Activated CD8-positive, alpha-beta T cell treated with anti-CD3 and anti-CD28 coated beads, Interleukin-2, amount 10 ng/mL, durations not matched to agents 7 days and 5 days (primary cell): ENCODE data around the gene NRXN3. TPM values are rescaled to one million over a fixed set of nuclear protein-coding genes. Genes with fewer than 3 reads are reported as not detected.

Experiments
- ATAC-seq: fragments of 150-1000 bp; cut with Tn5 transposase; one replicate; pipeline ENCODE4 v1.10.0; 2021; ENCODE audit warnings: moderate library complexity
- CTCF ChIA-PET: fragments of 350-600 bp; sonication (Branson Sonifier 250); formaldehyde crosslinking; loops from one replicate; lab custom pipeline; 2021; ENCODE audit warnings: antibody characterized with exemption; lab: Charles Lee
- POLR2A ChIA-PET: fragments of 350-600 bp; sonication (Branson Sonifier 250); formaldehyde crosslinking; loops from one replicate; lab custom pipeline; 2021; ENCODE audit warnings: antibody characterized with exemption; lab: Charles Lee
- DNase-seq: peaks from one replicate; pipeline ENCODE4 v3.0.0-alpha.2; 2020
- H3K27ac Mint-ChIP-seq: one replicate; pipeline ENCODE4 v1.8.0; 2021; ENCODE audit warnings: mild to moderate bottlenecking, mixed read lengths
- H3K27me3 Mint-ChIP-seq: one replicate; pipeline ENCODE4 v1.8.0; 2021; ENCODE audit warnings: low read depth, mixed read lengths
- H3K36me3 Mint-ChIP-seq: one replicate; pipeline ENCODE4 v1.8.0; 2021; ENCODE audit warnings: low read depth, mixed read lengths
- H3K4me1 Mint-ChIP-seq: one replicate; pipeline ENCODE4 v1.8.0; 2021; ENCODE audit warnings: low read depth, mixed read lengths
- H3K4me3 Mint-ChIP-seq: one replicate; pipeline ENCODE4 v1.8.0; 2021; ENCODE audit warnings: mild to moderate bottlenecking, mixed read lengths
- H3K9me3 Mint-ChIP-seq: one replicate; pipeline ENCODE4 v1.8.0; 2022; ENCODE audit warnings: mixed read lengths; ENCODE audit not compliant: insufficient read depth
- total RNA-seq, 2 experiments: library from RNA; stranded (reverse); gene quantifications; one replicate each; pipeline ENCODE4 v1.2.3, GENCODE V29; 2021

Gene NRXN3
- total RNA-seq, 2 experiments from 2014 or later, result not detected

- H3K9me3 Mint-ChIP-seq, result no peaks in the 10 kb centered on the region
- CTCF ChIA-PET, result no interaction called here
These were observed 528.8 kb downstream of the NRXN3 start for GRCh38 chr14:78698991-78699390.

GRCh38 chr14:78700236-78700635 lies 530.1 kb downstream of the NRXN3 start:
- Mint-ChIP-seq H3K27me3 (peaks cover 2% of the 10 kb centered on the region), H3K9me3 (no peaks in the 10 kb centered on the region), H3K4me1 (no peaks in the 10 kb centered on the region), H3K27ac (no peak overlapping the region), H3K4me3 (no peak overlapping the region), H3K36me3 (no peaks in the 10 kb centered on the region)
- DNase-seq (no peak), ATAC-seq (no peak)
- CTCF ChIA-PET, result no interaction called here
- POLR2A ChIA-PET, result no interaction called here

More at GRCh38 chr14:78698991-78699390, 528.8 kb downstream of the NRXN3 start:
- Mint-ChIP-seq H3K4me1 (no peaks in the 10 kb centered on the region), H3K27me3 (no peaks in the 10 kb centered on the region), H3K27ac (no peak overlapping the region), H3K4me3 (no peak overlapping the region), H3K36me3 (no peaks in the 10 kb centered on the region)
- POLR2A ChIA-PET, result no interaction called here
- DNase-seq (no peak), ATAC-seq (no peak)

- no peaks in the 10 kb centered on the region for H3K9me3 Mint-ChIP-seq
- ChIA-PET POLR2A (no interaction called here), CTCF (no interaction called here)
- H3K27ac Mint-ChIP-seq, result no peak overlapping the region
- H3K27me3 Mint-ChIP-seq, result peaks cover 2% of the 10 kb centered on the region
- DNase-seq (no peak), ATAC-seq (no peak)
- H3K4me1 Mint-ChIP-seq, result no peaks in the 10 kb centered on the region
- H3K4me3 Mint-ChIP-seq, result no peak overlapping the region
- H3K36me3 Mint-ChIP-seq, result no peaks in the 10 kb centered on the region
These were observed 531.1 kb downstream of the NRXN3 start for GRCh38 chr14:78701246-78701645.

- DNase-seq (no peak), ATAC-seq (no peak)
- H3K27me3 Mint-ChIP-seq, result peaks cover 2% of the 10 kb centered on the region
- no peaks in the 10 kb centered on the region for H3K36me3 Mint-ChIP-seq
- H3K27ac Mint-ChIP-seq, result no peak overlapping the region
- no peak overlapping the region for H3K4me3 Mint-ChIP-seq
- CTCF ChIA-PET, result no interaction called here
- H3K4me1 Mint-ChIP-seq, result no peaks in the 10 kb centered on the region
- POLR2A ChIA-PET, result no interaction called here
- H3K9me3 Mint-ChIP-seq, result no peaks in the 10 kb centered on the region
These were observed 534.8 kb downstream of the NRXN3 start for GRCh38 chr14:78704965-78705364.

GRCh38 chr14:78705989-78706388 lies 535.8 kb downstream of the NRXN3 start:
- Mint-ChIP-seq H3K4me1 (no peaks in the 10 kb centered on the region), H3K27ac (no peak overlapping the region), H3K27me3 (peaks cover 2% of the 10 kb centered on the region), H3K4me3 (no peak overlapping the region), H3K9me3 (no peaks in the 10 kb centered on the region), H3K36me3 (no peaks in the 10 kb centered on the region)
- ChIA-PET CTCF (no interaction called here), POLR2A (no interaction called here)
- DNase-seq (no peak), ATAC-seq (no peak)

- ChIA-PET POLR2A (no interaction called here), CTCF (no interaction called here)
- ATAC-seq (no peak), DNase-seq (no peak)
- Mint-ChIP-seq H3K36me3 (no peaks in the 10 kb centered on the region), H3K27me3 (peaks cover 2% of the 10 kb centered on the region), H3K27ac (no peak overlapping the region), H3K9me3 (no peaks in the 10 kb centered on the region), H3K4me3 (no peak overlapping the region), H3K4me1 (no peaks in the 10 kb centered on the region)
These were observed 539.8 kb downstream of the NRXN3 start for GRCh38 chr14:78709795-78710557.

- ChIA-PET CTCF (no interaction called here), POLR2A (no interaction called here)
- Mint-ChIP-seq H3K36me3 (no peaks in the 10 kb centered on the region), H3K9me3 (no peaks in the 10 kb centered on the region), H3K27ac (no peak overlapping the region), H3K4me3 (no peak overlapping the region), H3K27me3 (no peaks in the 10 kb centered on the region), H3K4me1 (no peaks in the 10 kb centered on the region)
- no peak for ATAC-seq
- DNase-seq, result no peak
These were observed 540.8 kb downstream of the NRXN3 start for GRCh38 chr14:78710963-78711362.

- H3K36me3 Mint-ChIP-seq, result no peaks in the 10 kb centered on the region
These were observed 543.5 kb downstream of the NRXN3 start for GRCh38 chr14:78713716-78714115.

GRCh38 chr14:78714711-78715110 lies 544.5 kb downstream of the NRXN3 start:
- Mint-ChIP-seq H3K27me3 (no peaks in the 10 kb centered on the region), H3K4me3 (no peak overlapping the region), H3K27ac (no peak overlapping the region), H3K36me3 (no peaks in the 10 kb centered on the region), H3K9me3 (no peaks in the 10 kb centered on the region), H3K4me1 (no peaks in the 10 kb centered on the region)
- ChIA-PET POLR2A (no interaction called here), CTCF (no interaction called here)
- ATAC-seq, result no peak
- DNase-seq, result no peak

More at GRCh38 chr14:78713716-78714115, 543.5 kb downstream of the NRXN3 start:
- Mint-ChIP-seq H3K4me1 (no peaks in the 10 kb centered on the region), H3K27ac (no peak overlapping the region), H3K4me3 (no peak overlapping the region), H3K9me3 (no peaks in the 10 kb centered on the region), H3K27me3 (no peaks in the 10 kb centered on the region)
- POLR2A ChIA-PET, result no interaction called here
- ATAC-seq, result no peak
- CTCF ChIA-PET, result no interaction called here
- no peak for DNase-seq

GRCh38 chr14:78721756-78722480 lies 551.7 kb downstream of the NRXN3 start:
- Mint-ChIP-seq H3K36me3 (no peaks in the 10 kb centered on the region), H3K27ac (no peak overlapping the region), H3K27me3 (no peaks in the 10 kb centered on the region), H3K4me1 (no peaks in the 10 kb centered on the region), H3K9me3 (no peaks in the 10 kb centered on the region), H3K4me3 (no peak overlapping the region)
- CTCF ChIA-PET, result no interaction called here
- no peak for DNase-seq
- no peak for ATAC-seq
- POLR2A ChIA-PET, result no interaction called here

- CTCF ChIA-PET, result no interaction called here
- Mint-ChIP-seq H3K4me3 (no peak overlapping the region), H3K36me3 (no peaks in the 10 kb centered on the region), H3K4me1 (no peaks in the 10 kb centered on the region), H3K27ac (no peak overlapping the region), H3K27me3 (no peaks in the 10 kb centered on the region), H3K9me3 (no peaks in the 10 kb centered on the region)
- ATAC-seq (no peak), DNase-seq (no peak)
- POLR2A ChIA-PET, result no interaction called here
These were observed 554.9 kb downstream of the NRXN3 start for GRCh38 chr14:78725086-78725485.

- Mint-ChIP-seq H3K4me1 (no peaks in the 10 kb centered on the region), H3K27ac (no peak overlapping the region), H3K36me3 (no peaks in the 10 kb centered on the region), H3K9me3 (no peaks in the 10 kb centered on the region), H3K27me3 (no peaks in the 10 kb centered on the region), H3K4me3 (no peak overlapping the region)
- DNase-seq (no peak), ATAC-seq (no peak)
- CTCF ChIA-PET, result no interaction called here
- POLR2A ChIA-PET, result no interaction called here
These were observed 566.9 kb downstream of the NRXN3 start for GRCh38 chr14:78737116-78737515.
